Naive B cell (primary cell): Measurements from ENCODE around the gene THEM4. TPM values are rescaled to one million over a fixed set of nuclear protein-coding genes. Genes with fewer than 3 reads are reported as not detected.
A peak's percentile ranks its signal among the peaks of the same experiment; 100 is the strongest.
"Not testable (repeated sequence)": the region's sequence is repeated elsewhere in the genome, so short reads cannot be mapped to it uniquely, and the experiment has no call there.

ENCODE experiments used
- ATAC-seq, 2 donors: fragments of 150-1000 bp; cut with Tn5 transposase; 2 replicates each; pipeline ENCODE4 v1.10.0; 2021; ENCODE audit warnings: low read depth in 2 of 2, mild to moderate bottlenecking in 2 of 2, moderate library complexity in 2 of 2
- DNase-seq: peaks from one replicate; pipeline ENCODE4 v3.0.0; 2022
- H3K27ac Mint-ChIP-seq, 6 donors: one replicate each; pipeline ENCODE4 v1.8.0; 2020 to 2022; ENCODE audit warnings: mild to moderate bottlenecking in 6 of 6, mixed read lengths in 6 of 6, moderate library complexity in 5 of 6, inconsistent platforms in 2 of 6
- H3K27me3 Mint-ChIP-seq, 3 donors: one replicate each; pipeline ENCODE4 v1.8.0; 2021 to 2022; ENCODE audit warnings: mixed read lengths in 3 of 3, mild to moderate bottlenecking in 1 of 3
- H3K36me3 Mint-ChIP-seq, 2 donors: one replicate each; pipeline ENCODE4 v1.8.0; 2020 to 2022; ENCODE audit warnings: mixed read lengths in 2 of 2, inconsistent platforms in 1 of 2, mild to moderate bottlenecking in 1 of 2
- H3K4me1 Mint-ChIP-seq, 3 donors: one replicate each; pipeline ENCODE4 v1.8.0; 2020 to 2022; ENCODE audit warnings: mixed read lengths in 3 of 3, inconsistent platforms in 1 of 3, mild to moderate bottlenecking in 1 of 3, moderate library complexity in 1 of 3
- H3K4me3 Mint-ChIP-seq, 8 donors: one replicate each; pipeline ENCODE4 v1.8.0; 2020 to 2022; ENCODE audit warnings: mild to moderate bottlenecking in 8 of 8, mixed read lengths in 8 of 8, moderate library complexity in 8 of 8, inconsistent platforms in 2 of 8
- H3K9me3 Mint-ChIP-seq, 7 donors: one replicate each; pipeline ENCODE4 v1.8.0; 2020 to 2022; ENCODE audit warnings: mixed read lengths in 7 of 7, mild to moderate bottlenecking in 5 of 7, inconsistent platforms in 2 of 7, moderate library complexity in 1 of 7
- polyA plus RNA-seq, 6 donors: library from polyadenylated mRNA; unstranded; fragments of 300-500 nt; fragmentation: Illumina TruSeq; gene quantifications; one replicate each; pipeline ENCODE4 v1.2.3, GENCODE V29; 2021; ENCODE audit warnings: low read depth in 6 of 6

THEM4 gene
- polyA plus RNA-seq, 6 donors from 2014 or later, result 6.6 to 11.9 (median 8.1) TPM

- DNase-seq (no peak), ATAC-seq (no peak)
- peak overlapping the region in 1 of 6 donors; percentile 80 for H3K27ac Mint-ChIP-seq
- no peaks in the 10 kb centered on the region for H3K36me3 Mint-ChIP-seq
- peaks cover 0 to 6% (median 0%) of the 10 kb centered on the region in 7 donors for H3K9me3 Mint-ChIP-seq
- H3K27me3 Mint-ChIP-seq, result no peaks in the 10 kb centered on the region
- no peak overlapping the region for H3K4me3 Mint-ChIP-seq
- peaks cover 23 to 27% (median 27%) of the 10 kb centered on the region in 3 donors for H3K4me1 Mint-ChIP-seq
These were observed 9.7 kb upstream of the THEM4 start for GRCh38 chr1:151918819-151919610.

GRCh38 chr1:151918156-151918555, 8.8 kb upstream of the THEM4 start:
- Mint-ChIP-seq H3K36me3 (no peaks in the 10 kb centered on the region), H3K27me3 (no peaks in the 10 kb centered on the region), H3K27ac (no peak overlapping the region), H3K4me1 (peaks cover 23 to 27% (median 27%) of the 10 kb centered on the region in 3 donors), H3K9me3 (peaks cover 0 to 9% (median 0%) of the 10 kb centered on the region in 7 donors), H3K4me3 (no peak overlapping the region)
- ATAC-seq (no peak), DNase-seq (no peak)

- Mint-ChIP-seq H3K36me3 (no peaks in the 10 kb centered on the region), H3K27ac (peak overlapping the region in 1 of 6 donors; percentile 16), H3K27me3 (no peaks in the 10 kb centered on the region), H3K9me3 (peaks cover 0 to 10% (median 0%) of the 10 kb centered on the region in 7 donors), H3K4me3 (no peak overlapping the region), H3K4me1 (peaks cover 18 to 20% (median 20%) of the 10 kb centered on the region in 3 donors)
- ATAC-seq (no peak), DNase-seq (no peak)
These were observed 7.5 kb upstream of the THEM4 start for GRCh38 chr1:151916726-151917370.

GRCh38 chr1:151915061-151915686, 5.9 kb upstream of the THEM4 start:
- peaks cover 0 to 7% (median 0%) of the 10 kb centered on the region in 7 donors for H3K9me3 Mint-ChIP-seq
- no peaks in the 10 kb centered on the region for H3K36me3 Mint-ChIP-seq
- peaks cover 4 to 5% (median 5%) of the 10 kb centered on the region in 3 donors for H3K4me1 Mint-ChIP-seq
- ATAC-seq, result no peak
- no peaks in the 10 kb centered on the region for H3K27me3 Mint-ChIP-seq
- no peak overlapping the region for H3K4me3 Mint-ChIP-seq
- no peak for DNase-seq
- no peak overlapping the region for H3K27ac Mint-ChIP-seq

- H3K9me3 Mint-ChIP-seq, result peaks cover 0 to 5% (median 2%) of the 10 kb centered on the region in 7 donors
- H3K4me1 Mint-ChIP-seq, result peaks cover 4 to 6% (median 6%) of the 10 kb centered on the region in 3 donors
- H3K36me3 Mint-ChIP-seq, result no peaks in the 10 kb centered on the region
- ATAC-seq, result no peak
- H3K27me3 Mint-ChIP-seq, result no peaks in the 10 kb centered on the region
- H3K27ac Mint-ChIP-seq, result no peak overlapping the region
- DNase-seq, result no peak
- H3K4me3 Mint-ChIP-seq, result no peak overlapping the region
These were observed 4.8 kb upstream of the THEM4 start for GRCh38 chr1:151914076-151914475.

GRCh38 chr1:151912973-151913372, 3.7 kb upstream of the THEM4 start:
- Mint-ChIP-seq H3K36me3 (peaks cover 0 to 2% of the 10 kb centered on the region in 2 donors), H3K9me3 (peaks cover 0 to 12% (median 2%) of the 10 kb centered on the region in 7 donors), H3K27ac (no peak overlapping the region), H3K4me1 (peaks cover 6 to 16% (median 8%) of the 10 kb centered on the region in 3 donors), H3K4me3 (no peak overlapping the region), H3K27me3 (no peaks in the 10 kb centered on the region)
- no peak for DNase-seq
- ATAC-seq, result no peak

GRCh38 chr1:151908228-151908691, 1.1 kb downstream of the THEM4 start:
- H3K9me3 Mint-ChIP-seq, result peaks cover 0 to 36% (median 9%) of the 10 kb centered on the region in 7 donors
- peaks cover 6 to 23% (median 12%) of the 10 kb centered on the region in 3 donors for H3K4me1 Mint-ChIP-seq
- no peaks in the 10 kb centered on the region for H3K27me3 Mint-ChIP-seq
- ATAC-seq (no peak), DNase-seq (no peak)
- peak overlapping the region in 5 of 8 donors; percentile 80 to 94 (median 86) for H3K4me3 Mint-ChIP-seq
- H3K36me3 Mint-ChIP-seq, result peaks cover 8 to 28% of the 10 kb centered on the region in 2 donors
- H3K27ac Mint-ChIP-seq, result peak overlapping the region in 2 of 6 donors; percentile 67 to 84

- peaks cover 6 to 23% (median 12%) of the 10 kb centered on the region in 3 donors for H3K4me1 Mint-ChIP-seq
- no peak overlapping the region for H3K27ac Mint-ChIP-seq
- DNase-seq (no peak), ATAC-seq (no peak)
- no peaks in the 10 kb centered on the region for H3K27me3 Mint-ChIP-seq
- H3K9me3 Mint-ChIP-seq, result peaks cover 0 to 34% (median 9%) of the 10 kb centered on the region in 7 donors
- peaks cover 8 to 28% of the 10 kb centered on the region in 2 donors for H3K36me3 Mint-ChIP-seq
- H3K4me3 Mint-ChIP-seq, result peak overlapping the region in 3 of 8 donors; percentile 3 to 56 (median 20)
These were observed 1.8 kb downstream of the THEM4 start for GRCh38 chr1:151907363-151908139.

- H3K27ac Mint-ChIP-seq, DNase-seq, ATAC-seq, H3K27me3 Mint-ChIP-seq, H3K4me3 Mint-ChIP-seq: not testable (repeated sequence)
- Mint-ChIP-seq H3K9me3 (peaks cover 0 to 43% (median 14%) of the 10 kb centered on the region in 7 donors), H3K36me3 (peaks cover 8 to 28% of the 10 kb centered on the region in 2 donors), H3K4me1 (peaks cover 6 to 23% (median 12%) of the 10 kb centered on the region in 3 donors)
These were observed 3.0 kb downstream of the THEM4 start for GRCh38 chr1:151906324-151906645.

- not testable (repeated sequence) for H3K27me3 Mint-ChIP-seq, DNase-seq, ATAC-seq
- H3K9me3 Mint-ChIP-seq, result peaks cover 0 to 48% (median 16%) of the 10 kb centered on the region in 7 donors
- peak overlapping the region in 1 of 8 donors; percentile 37 for H3K4me3 Mint-ChIP-seq
- H3K4me1 Mint-ChIP-seq, result peaks cover 6 to 23% (median 12%) of the 10 kb centered on the region in 3 donors
- peak overlapping the region in 1 of 6 donors; percentile 6 for H3K27ac Mint-ChIP-seq
- peaks cover 8 to 28% of the 10 kb centered on the region in 2 donors for H3K36me3 Mint-ChIP-seq
These were observed 3.6 kb downstream of the THEM4 start for GRCh38 chr1:151905443-151906323.

GRCh38 chr1:151905070-151905442, 4.3 kb downstream of the THEM4 start:
- Mint-ChIP-seq H3K27me3 (no peaks in the 10 kb centered on the region), H3K4me3 (peak overlapping the region in 1 of 8 donors; percentile 37), H3K4me1 (peaks cover 6 to 22% (median 12%) of the 10 kb centered on the region in 3 donors), H3K9me3 (peaks cover 0 to 55% (median 23%) of the 10 kb centered on the region in 7 donors), H3K27ac (no peak overlapping the region), H3K36me3 (peaks cover 14 to 31% of the 10 kb centered on the region in 2 donors)
- ATAC-seq (no peak), DNase-seq (no peak)

- peaks cover 0 to 8% (median 4%) of the 10 kb centered on the region in 3 donors for H3K4me1 Mint-ChIP-seq
These were observed 6.5 kb downstream of the THEM4 start for GRCh38 chr1:151902858-151903257.

More at GRCh38 chr1:151902858-151903257, 6.5 kb downstream of the THEM4 start:
- Mint-ChIP-seq H3K36me3 (peaks cover 20 to 44% of the 10 kb centered on the region in 2 donors), H3K27ac (peak overlapping the region in 1 of 6 donors; percentile 61), H3K9me3 (peaks cover 0 to 57% (median 31%) of the 10 kb centered on the region in 7 donors), H3K4me3 (no peak overlapping the region), H3K27me3 (peaks cover 0 to 5% (median 0%) of the 10 kb centered on the region in 3 donors)
- ATAC-seq (no peak), DNase-seq (no peak)
